ENCODE measurements around the gene MROH2A.

Gene MROH2A

GRCh38 chr2:233821196-233821595 lies 43.1 kb downstream of the MROH2A start:
- no peak for DNase-seq (ENCODE audit: low spot score)

DNA sequence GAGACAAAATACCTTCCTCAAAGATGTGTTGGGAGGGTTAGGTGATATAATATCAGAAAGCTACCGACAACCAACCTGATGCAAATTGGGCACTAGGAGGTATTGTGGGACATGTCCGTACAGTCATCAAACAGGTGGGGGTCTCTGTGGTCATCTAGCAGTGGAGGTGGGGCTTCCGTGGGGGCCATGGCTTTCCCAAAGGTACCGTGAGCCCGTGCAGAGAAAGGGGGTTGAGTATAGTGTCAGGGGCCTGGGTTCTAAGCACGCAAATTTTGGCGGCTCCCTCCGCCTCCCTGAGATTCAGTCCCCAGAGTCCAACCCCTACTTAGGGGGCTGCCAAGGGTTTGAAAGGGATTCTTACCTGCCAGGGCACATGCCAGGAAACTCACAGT lies 43.6 kb downstream of the MROH2A start:
- DNase-seq (ENCODE audit: low spot score): no peak

GRCh38 chr2:233822101-233822771 lies 44.1 kb downstream of the MROH2A start:
- no peak for DNase-seq (ENCODE audit: low spot score)

GRCh38 chr2:233822781-233823730 lies 44.9 kb downstream of the MROH2A start:
- no peak for DNase-seq (ENCODE audit: low spot score)

GRCh38 chr2:233823731-233824121 lies 45.6 kb downstream of the MROH2A start:
- DNase-seq (ENCODE audit: low spot score): no peak

GRCh38 chr2:233824373-233824772 lies 46.2 kb downstream of the MROH2A start:
- DNase-seq (ENCODE audit: low spot score): no peak

DNA sequence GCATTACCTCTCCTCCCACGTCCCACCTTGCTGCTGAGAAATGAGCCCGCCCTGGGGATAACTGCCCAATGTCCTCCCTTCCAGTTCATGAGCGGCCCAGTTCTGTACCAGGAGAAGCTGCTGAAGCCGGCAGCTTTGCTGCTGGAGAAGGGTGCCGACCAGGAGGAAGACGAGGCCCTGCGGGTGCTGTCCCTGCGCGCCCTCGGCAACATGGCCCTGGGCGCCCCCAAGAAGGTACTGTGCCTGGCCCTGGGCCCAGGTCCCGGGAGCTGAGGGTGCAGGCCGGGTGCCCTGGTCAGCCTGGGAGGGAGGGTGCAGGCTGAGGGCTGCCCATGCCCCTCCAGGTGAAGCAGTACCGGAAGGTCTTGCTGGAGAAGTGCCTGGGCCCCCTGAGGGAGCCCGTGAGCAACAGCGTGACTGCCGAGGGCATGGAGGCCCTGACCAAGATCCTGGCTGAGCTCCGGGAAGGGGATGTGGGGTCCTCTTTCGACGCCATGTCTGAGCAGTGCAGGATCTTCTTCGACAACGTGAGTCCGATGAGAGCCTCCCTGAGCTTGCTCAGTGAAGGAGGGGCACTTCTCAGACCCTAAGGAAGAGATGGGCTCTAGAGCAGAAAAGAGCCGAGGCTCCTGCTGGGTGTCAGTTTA lies 50.5 kb downstream of the MROH2A start:
- DNase-seq (ENCODE audit: low spot score): no peak

DNA sequence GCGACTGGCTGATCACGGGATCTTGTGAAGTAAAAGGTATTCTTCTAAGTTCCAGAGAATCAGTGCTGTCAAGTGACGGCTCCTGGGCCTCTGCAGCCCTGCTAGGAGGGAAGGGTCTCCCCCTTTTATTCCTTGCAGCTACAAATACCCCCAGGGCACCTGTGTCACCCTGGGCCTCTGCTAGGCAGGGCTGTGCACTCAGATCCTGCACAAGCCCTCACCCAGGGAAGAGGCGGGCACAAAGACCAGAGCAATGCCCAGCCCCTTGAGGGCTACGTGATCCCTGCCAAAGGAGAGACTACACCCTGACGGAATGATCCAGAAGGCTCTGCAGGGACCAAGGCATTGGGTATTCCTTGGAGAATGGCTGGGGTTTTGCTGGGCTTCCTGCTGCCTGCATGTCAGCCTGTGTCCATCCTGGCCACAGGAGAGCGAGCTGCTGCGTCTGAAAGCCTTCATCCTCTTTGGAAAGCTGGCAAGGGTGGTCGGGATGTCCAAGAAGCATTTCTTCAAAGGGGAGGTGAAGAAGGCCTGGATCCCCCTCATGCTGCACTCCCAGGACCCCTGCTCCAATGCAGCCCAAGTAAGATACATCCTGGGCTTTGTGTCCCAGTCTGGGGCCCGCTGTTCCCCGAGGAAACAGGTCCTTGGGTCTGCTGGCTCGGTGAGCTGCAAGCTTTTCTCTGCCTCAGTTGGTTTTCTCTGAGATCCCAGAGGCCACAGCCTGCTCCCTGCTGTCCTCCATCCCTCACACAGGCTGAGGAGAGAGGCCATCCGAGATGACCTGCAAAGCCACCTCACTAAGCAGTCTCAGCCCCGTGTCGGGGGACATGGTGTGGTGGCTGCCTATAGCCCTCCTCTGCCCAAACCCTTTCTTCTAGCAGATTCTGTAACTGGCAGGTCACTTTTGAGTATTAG lies 51.3 kb downstream of the MROH2A start:
- DNase-seq (ENCODE audit: low spot score): no peak

GRCh38 chr2:233830111-233830802 lies 52.1 kb downstream of the MROH2A start:
- DNase-seq (ENCODE audit: low spot score): no peak

DNA sequence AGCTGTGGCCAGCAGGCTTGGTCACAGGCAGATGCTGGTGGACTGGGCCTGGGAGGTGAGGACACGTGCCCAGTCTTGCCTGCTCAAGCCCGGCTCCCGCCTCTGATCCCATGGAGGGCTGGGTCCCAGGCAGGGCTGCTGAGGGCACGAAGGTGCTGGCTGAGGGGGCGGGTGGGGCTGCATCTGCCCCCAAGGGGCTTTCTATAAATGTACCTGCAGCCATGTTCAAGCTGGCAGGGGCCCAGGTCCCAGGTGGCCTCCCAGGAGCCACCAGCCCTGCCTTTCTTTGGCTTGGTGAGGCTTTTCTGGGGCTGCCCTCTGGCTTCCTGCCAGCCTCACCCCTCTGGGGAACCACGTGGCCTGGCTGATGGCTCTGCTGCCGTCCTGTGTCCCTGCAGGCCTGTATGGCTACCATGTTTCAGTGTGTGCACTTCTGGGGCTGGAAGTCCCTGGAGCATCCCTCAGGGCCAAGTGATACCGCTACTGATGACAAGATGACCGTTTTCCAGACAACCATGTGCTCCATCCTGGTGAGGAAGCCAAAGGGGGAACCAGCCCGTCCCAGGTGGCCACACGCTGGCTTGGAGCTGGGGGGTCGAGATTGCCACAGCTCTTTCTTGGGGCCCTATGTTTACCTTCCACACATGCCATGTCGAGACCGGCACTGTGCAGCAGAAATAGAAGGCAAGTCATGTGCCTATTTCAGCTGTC lies 53.0 kb downstream of the MROH2A start:
- DNase-seq (ENCODE audit: low spot score): no peak

DNA sequence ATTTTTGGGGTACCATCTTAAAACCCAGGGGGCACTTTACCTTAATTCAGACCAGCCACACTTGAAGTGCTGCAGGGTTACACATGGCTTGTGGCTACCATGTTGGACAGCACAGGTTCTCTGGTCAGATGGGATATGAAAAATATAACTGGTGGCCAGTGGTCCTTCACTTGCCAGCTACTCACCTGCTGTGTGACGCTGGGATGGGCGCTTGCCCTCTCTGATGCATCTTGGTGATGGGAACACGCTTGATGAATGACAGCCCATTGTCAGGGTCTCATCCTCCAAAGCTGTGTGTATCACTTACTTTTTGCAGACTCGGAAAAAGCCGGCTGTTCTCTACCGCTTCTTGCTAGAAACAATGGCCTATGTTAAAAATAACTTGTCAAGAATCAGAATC lies 53.7 kb downstream of the MROH2A start:
- DNase-seq (ENCODE audit: low spot score): no peak

- DNase-seq (ENCODE audit: low spot score): no peak
Measured at GRCh38 chr2:233832414-233832813, 54.3 kb downstream of the MROH2A start.

GRCh38 chr2:233832869-233833311 lies 54.8 kb downstream of the MROH2A start:
- DNase-seq (ENCODE audit: low spot score): peak; percentile 60

DNA sequence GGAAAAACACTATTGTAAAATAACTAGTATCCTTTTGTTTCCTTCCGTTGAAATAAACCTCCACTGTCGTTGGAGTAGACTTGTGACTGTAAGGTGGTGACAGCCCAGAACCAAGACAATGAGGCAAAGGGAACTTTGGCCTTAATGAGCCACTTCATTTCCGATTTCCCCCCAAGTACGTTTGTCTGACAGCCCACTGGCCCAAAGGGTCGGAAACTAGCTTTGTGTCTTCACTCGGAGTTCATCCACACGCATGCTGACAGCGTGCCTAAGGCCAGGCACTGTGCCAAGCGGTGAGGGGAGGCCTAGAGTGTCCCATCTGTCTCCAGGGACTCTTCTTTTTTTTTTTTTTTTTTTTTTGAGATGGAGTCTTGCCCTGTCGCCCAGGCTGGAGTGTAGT lies 55.2 kb downstream of the MROH2A start:
- no peak for DNase-seq (ENCODE audit: low spot score)

- DNase-seq (ENCODE audit: low spot score): no peak
Measured at GRCh38 chr2:233835230-233836186, 57.4 kb downstream of the MROH2A start.

- no peak for DNase-seq (ENCODE audit: low spot score)
Measured at GRCh38 chr2:233836359-233836758, 58.2 kb downstream of the MROH2A start.

DNA sequence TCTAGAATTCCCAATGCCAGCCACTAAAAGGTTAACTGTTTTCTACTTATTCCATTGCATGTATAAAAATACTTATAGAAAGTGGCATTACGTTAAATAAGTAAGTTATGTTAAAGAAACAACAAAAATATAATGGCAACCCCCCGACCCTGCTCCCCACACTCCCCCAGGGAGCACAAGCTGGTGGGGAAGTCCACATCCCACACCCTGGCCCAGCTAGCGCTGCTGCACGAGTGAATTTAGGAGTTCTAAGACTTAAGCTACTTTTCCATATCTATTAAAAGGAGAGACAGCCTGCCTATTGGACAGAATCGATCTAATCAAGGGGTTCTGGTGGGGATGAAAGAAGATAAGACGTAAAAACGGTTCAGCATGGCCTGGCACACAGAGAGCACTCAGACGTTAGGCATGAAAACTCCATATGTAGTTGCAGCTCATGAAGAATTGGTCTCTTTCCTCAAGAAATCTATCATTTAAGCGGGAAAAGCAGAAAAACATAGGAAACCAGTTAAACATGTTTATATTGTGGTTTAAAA lies 59.6 kb downstream of the MROH2A start:
- no peak for DNase-seq (ENCODE audit: low spot score)

GRCh38 chr2:233838251-233838650 lies 60.1 kb downstream of the MROH2A start:
- DNase-seq (ENCODE audit: low spot score): no peak
